ENCODE measurements around the gene PLCL1.
A peak's percentile ranks its signal among the peaks of the same experiment; 100 is the strongest.

The PLCL1 gene

DNA sequence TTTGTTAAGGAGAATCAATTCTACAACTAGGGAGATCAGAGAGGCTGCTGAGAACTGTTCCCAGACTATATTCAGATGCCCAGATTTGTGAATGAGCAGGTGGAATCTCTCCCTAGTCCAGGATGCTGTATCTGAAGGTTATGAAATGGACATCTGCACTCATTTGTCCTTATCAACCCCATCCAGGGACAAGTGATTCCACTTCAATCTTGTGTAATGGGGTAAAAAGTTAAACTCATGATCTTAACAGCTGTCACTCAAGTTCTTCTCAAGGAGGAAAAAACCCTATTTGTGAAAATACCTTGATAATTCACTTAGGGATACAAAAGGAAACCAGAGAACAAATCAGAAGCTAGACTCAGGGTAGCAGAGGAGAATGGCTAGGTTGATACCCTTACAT is 144.8 kb downstream of the PLCL1 start:
- no peak for DNase-seq (ENCODE audit: low read depth in 4 of 4, low spot score in 1 of 4)

DNA sequence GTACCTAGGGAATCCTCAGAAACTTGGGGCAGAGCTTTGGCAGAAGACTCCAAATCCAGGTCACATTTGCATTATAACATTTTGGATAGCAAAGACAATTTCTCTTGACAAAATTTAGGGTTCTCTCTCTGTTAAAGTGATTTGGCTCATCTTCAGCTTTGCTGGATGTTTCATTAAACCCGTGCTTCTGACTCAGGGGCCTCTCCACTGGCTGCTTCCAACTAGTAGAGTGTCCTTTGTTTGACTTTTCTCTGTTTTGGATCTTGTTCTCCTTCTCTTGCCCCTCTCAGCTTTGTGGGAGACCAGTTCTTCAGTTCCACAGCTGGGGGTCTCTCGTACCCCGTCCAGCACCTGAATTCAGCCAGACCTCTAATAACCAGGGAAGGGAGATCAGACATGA is 145.6 kb downstream of the PLCL1 start:
- no peak for DNase-seq (ENCODE audit: low read depth in 4 of 4, low spot score in 1 of 4)

DNA sequence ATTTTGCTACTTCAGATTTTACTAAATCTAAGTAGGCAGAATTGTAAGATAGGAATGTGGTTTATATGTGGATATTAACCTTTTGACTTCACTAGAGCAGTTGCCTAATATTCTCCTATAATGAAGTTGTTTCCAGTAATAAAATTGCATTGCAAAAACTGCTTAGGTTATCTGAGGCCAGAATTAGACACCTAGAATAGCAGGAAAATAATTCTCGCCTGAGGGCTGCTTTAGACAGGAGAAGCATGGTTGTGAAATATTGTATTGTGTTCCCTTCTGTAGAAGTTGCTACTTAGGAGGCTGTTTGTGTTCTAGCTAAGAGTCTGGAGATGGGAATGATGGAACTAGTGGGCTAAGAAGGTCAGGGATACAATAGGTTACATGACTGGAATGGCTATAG is 146.3 kb downstream of the PLCL1 start:
- no peak for DNase-seq (ENCODE audit: low read depth in 4 of 4, low spot score in 1 of 4)

DNA sequence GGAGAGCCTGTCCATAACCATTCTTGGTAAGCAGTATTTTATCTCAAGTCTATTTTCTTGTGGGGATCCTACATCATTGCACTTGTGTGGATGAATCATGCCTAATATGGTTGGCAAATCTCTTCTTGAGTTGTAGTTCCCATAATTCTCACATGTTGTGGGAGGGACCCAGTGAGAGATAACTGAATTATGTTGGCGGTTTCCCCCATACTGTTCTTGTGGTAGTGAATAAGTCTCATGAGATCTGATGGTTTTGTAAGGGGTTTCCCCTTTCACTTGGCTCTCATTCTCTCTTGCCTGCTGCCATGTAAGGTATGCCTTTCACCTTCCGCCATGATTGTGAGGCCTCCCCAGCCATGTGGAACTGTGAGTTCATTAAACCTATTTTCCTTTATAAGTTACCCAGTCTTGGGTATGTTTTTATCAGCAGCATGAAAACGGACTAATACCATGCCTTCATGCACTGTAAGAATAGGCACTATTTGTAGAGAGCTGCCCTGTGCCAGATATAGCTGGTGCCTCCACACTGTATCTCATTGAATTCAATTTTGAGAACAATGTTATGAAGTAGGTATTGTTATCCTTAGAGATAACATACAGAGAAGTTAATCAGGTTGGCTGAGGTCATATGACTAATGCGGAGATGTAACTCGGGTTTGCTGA is 148.3 kb downstream of the PLCL1 start:
- DNase-seq (ENCODE audit: low read depth in 4 of 4, low spot score in 1 of 4), result peak in 1 of 4 experiments; percentile 8

DNA sequence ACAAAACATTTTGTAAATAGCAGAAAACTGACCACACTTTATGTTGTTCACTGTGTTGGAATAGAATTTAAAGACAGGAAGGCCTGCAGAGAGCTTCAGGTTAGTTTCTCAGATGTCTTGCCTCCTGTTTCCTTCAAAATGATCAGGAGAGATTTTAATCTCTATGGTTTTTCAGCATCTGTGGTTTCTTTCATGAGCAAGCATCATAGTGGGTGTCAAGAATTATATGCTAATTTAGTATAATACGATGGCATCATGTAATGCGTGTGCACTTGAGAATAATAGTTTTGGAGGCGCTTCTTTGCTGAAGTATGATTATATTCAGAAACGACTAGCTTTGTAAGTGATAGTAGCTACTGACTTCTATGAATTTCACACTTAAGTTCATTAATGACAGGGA is 149.9 kb downstream of the PLCL1 start:
- DNase-seq (ENCODE audit: low read depth in 4 of 4, low spot score in 1 of 4), result no peak

DNA sequence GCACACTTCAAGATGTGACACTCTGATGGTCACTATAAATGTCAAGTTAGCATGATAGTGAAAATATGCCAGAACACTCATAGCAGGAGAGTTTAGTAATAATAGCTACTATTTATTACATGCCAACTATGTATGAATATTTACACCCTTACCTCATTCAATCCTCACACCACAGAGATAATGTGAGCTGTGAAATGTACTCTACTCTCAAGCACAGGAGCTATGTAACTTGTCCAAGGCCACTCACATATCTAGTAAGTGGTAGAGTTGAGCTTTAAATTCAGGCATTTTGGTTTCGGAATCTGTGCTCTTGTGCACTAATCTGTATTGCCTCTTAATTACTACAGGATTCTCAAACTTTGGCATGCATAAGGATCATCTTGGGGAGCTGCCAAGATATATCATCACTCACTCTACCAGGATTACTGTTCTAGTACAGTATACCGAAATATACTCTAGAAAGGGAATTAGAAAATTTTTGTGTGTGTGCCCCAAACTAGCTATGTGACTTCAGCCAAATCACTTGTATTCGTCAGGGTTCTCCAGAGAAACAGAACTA is 154.3 kb downstream of the PLCL1 start:
- no peak for DNase-seq (ENCODE audit: low read depth in 4 of 4, low spot score in 1 of 4)

DNA sequence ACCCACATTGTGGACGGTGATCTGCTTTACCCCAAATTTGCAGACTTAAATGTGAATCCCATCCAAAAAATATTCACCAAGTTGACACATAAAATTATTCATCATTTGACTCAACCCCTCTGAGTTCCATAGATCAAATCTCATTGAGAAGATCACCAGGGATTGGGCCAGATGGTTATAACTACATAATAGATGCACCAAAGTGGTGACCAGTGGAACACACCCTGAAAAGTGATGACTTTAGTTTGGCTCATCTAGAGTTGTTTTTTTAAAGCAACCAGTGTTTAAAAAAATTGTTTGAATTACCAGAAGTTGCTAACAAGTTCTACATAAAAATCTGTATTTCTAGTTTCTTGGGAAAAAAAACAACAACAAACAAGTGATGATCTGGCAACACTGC is 155.0 kb downstream of the PLCL1 start:
- no peak for DNase-seq (ENCODE audit: low read depth in 4 of 4, low spot score in 1 of 4)

DNA sequence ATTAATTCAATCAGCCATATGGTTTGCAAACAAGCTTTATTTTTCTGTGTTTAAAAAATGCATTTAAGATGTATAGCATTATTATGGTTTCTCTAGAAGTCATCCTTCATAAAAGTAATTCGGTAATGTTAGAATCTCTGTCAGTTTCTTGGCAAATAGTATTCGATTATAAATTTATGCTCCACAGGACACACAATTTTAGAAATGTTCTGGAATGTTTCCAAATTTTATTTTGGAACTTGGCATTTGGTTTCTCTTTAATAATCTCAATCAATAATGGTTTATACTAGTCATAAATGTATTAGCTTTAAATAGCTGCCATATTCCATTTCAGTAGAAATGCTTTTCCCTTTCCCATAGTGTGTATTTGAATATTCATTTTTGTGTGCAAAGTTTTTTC is 156.4 kb downstream of the PLCL1 start:
- no peak for DNase-seq (ENCODE audit: low read depth in 4 of 4, low spot score in 1 of 4)

DNA sequence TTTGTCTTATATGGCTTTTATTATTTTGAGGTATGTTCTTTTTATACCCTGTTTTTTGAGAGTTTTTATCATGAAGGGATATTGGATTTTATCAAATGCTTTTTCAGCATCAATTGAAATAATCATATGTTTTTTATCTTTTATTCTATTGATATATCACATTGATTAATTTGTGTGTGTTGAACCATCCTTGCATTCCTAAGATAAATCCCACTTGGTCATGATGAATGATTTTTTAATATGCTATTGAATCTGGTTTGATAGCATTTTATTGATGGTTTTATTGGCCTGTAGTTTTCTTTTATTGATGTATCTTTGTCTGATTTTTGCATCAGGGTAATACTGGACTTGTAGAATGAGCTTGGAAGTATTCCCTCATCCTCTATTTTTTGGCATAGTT is 160.3 kb downstream of the PLCL1 start:
- no peak for DNase-seq (ENCODE audit: low read depth in 4 of 4, low spot score in 1 of 4)

DNA sequence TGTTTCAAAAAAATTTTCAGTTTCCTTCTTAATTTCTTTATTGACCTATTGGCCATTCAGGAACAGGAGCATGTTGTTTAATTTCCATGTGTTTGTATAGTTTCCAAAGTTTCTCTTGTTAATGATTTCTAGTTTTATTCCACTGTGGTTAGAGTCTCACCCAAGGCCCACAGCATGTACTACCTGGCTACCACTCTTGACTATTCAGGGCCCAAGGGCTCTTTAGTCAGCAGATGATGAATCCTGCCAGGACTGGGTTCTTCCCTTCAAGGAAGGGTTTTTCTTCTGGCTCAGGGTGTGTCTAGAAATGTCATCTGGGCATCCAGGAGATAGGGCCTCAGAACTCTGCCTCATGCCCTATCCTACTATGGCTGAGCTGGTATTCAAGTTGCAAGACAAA is 161.4 kb downstream of the PLCL1 start:
- DNase-seq (ENCODE audit: low read depth in 4 of 4, low spot score in 1 of 4), result no peak

DNA sequence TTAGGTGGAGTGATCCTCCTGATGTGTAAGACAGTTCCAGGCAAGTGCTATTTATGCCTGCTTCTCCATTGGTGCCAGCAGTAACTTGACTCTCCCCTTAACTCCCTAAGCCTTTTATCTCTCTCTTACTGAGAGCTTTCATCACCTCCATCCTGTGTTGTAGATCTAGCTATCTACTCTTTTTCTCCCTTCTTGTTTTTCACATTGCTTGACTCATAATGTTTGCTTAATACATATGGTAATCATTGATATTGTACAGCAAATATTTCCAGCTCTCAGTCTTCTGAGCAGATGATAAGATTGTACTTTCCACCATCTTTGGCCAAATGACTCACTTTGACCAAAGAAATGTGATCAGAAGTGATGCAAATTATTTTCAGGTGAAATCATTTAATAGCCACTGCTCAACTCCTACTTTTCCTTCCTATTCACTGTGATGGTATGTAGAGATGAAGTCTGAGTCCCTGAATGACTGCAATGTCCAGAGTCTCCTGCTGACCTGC is 165.0 kb downstream of the PLCL1 start:
- DNase-seq (ENCODE audit: low read depth in 4 of 4, low spot score in 1 of 4), result no peak

DNA sequence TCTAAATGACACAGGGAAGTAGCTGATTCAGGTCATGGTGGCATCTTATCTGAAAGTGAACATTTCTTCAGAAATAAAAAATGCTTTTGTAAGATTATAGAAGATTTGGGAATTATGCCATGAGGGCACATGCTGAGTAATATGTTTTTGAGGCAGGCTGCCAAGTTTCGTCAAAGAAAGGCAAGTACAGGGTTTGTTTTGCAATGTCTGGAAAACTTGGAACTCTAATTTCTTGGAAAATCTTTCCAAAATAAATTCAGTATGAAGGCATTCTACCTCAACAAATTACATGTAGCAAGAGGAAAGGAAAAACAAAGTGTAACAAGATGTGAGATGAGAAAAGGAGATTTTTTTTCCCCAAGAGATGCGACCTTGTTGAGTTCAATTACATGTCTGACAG is 167.7 kb downstream of the PLCL1 start:
- DNase-seq (ENCODE audit: low read depth in 4 of 4, low spot score in 1 of 4), result no peak

DNA sequence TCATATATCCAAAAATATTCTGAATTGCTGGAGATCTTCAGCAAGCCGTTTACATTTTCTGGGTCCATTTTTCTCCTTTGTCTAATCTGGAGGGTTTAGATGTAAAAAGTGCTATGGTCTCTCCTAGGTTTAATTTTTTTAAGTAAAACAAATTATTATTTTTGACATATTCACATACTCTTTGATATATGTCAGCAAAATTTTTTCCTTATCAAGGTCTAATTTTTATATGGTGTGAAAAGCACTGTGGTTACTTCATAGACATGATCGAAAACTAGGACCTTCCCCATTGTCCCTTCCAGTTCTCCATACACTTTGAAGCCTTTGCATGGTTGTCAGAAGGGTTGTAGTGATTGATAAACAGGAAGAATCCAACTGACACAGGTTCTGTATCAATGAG is 168.2 kb downstream of the PLCL1 start:
- no peak for DNase-seq (ENCODE audit: low read depth in 4 of 4, low spot score in 1 of 4)

DNA sequence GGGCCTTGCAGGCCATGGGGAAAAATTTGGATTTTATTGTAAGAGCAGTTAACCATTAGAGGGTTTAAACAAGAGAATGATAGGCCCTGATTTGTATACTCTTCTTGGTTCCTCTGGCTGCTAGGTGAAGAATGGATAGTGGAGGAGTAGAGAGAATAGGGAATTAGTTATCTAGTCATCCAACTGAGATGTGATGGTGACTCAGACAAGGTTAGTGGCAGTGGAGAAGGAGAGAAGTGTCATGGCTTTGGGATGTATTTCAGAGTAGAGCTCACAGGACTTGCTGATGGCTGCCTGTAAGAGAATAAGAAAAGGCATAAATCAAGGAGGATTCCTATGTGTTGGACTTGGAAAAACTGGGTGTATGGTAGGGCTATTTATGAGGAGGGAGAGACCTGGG is 169.4 kb downstream of the PLCL1 start:
- no peak for DNase-seq (ENCODE audit: low read depth in 4 of 4, low spot score in 1 of 4)

DNA sequence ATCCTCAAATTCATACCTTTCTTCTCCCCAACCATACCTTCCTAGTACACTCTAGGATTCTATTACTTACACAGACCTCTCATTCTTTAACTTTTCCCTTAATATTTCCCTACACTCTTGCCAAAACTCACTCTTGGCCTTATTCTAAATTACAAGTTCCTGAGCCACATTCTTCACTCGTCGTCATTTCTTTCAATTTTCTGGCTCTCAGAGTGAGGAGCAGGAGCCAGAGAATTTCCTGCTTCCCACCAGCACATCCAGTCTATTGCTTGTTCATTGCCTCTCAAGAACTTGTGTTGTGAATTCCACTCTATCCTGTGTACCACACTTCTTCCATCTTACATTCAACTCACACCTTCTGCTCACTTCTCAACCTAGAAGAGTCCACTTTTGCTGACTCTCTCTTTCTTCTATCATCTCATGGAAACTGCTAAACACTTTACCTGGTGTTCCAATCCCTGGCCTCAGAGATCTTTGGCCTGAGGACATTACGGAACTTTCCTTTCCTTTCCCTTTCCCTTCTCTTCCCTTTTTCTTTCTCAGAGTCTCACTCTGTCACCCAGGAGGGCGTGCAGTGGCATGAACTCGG is 171.6 kb downstream of the PLCL1 start:
- no peak for DNase-seq (ENCODE audit: low read depth in 4 of 4, low spot score in 1 of 4)

DNA sequence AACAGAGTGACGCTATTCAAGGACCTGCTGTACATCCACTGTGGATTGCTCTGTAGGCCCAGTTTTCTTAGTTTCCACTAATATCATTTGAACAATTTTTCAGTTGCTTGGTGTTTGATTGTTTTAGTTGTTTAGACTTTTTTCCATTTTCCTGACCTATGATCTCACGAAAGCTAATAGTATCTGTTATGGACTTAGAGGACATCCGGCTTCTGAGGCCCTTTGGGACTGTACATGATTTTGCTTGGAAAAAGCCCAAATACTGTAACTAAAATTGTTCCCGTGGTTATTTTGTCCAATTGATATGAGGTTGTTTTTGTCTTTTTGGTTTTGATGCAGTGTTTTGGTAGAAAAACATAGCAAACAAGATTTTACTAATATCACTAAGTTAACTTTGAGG is 174.6 kb downstream of the PLCL1 start:
- DNase-seq (ENCODE audit: low read depth in 4 of 4, low spot score in 1 of 4), result no peak

DNA sequence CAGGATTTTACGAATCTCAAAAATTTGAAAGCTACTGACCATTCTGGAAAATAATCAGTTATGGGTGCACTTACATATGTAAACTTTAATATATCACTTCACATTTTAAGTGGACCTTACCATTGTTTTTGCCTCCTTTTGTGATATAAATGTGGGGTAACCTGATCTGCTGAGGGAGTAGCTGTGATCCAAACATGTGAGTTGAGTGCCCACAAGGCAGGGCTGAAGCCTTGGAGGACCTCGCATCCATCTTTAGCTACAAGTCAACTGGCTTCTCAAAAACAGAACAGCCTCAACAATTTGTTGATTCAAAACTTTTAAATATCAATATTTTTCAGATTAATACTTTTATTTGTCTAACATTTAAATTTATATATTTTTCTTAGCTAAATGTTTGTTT is 178.2 kb downstream of the PLCL1 start:
- DNase-seq (ENCODE audit: low read depth in 4 of 4, low spot score in 1 of 4), result no peak

DNA sequence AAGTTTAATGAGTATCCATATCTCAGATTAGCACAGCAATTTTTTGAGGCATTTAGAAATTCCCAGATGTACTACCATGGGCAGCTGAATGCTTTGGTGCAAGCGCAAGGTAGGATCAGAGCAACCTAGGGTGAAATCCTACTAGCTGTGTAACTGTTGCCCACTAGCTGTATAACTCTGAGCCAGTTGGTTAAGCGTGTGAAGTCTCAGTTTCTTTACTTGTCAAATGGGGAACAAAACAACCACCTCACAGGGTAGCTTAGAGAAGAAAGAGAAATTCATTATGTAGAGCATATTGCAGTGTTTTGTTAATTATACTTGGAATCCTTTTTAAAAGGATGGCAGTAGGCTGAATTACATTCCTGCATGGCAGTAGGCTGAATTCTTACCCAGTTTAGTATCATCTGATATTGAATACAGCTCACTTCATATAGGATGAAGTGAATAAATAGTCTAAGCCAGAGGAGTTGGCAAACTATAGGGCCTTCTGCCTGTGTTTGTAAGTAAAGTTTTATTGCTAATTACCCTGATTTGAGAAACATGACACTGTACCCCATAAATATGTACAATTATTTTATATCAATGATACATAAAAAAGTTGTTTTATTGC is 180.7 kb downstream of the PLCL1 start:
- DNase-seq (ENCODE audit: low read depth in 4 of 4, low spot score in 1 of 4), result no peak

DNA sequence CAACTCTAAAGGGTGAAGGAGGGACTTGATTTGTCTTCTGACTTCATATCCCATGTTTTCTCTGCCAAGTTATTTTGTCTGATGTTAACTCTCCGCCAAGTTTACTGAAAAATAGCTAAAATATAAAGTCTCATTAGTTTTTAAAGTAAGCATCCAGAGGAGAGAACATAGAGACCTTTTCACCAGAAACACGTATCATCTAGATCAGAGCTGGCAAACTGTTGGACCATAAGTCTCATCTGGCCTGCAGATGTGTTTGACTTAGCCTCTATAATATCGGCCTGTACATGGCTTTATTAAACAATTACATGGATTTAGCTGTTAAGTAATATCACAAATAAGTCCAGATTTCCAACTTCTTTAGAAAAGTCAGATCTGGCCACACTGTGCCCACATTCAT is 182.6 kb downstream of the PLCL1 start:
- DNase-seq (ENCODE audit: low read depth in 4 of 4, low spot score in 1 of 4), result no peak

DNA sequence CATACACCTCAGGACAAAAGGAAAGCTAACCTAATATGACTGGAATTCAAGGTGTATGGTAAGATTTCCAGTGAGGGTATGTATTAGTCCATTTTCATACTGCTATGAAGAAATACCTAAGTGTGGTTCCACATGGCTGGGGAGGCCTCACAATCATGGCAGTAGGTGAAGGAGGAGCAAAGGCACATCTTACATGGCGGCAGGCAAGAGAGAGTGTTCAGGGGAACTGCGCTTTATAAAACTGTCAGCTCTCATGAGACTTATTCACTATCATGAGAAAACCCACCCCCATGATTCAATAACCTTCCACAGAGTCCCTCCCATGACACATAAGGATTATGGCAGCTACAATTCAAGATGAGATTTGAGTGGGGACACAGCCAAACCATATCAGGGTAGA is 186.0 kb downstream of the PLCL1 start:
- DNase-seq (ENCODE audit: low read depth in 4 of 4, low spot score in 1 of 4), result no peak

DNA sequence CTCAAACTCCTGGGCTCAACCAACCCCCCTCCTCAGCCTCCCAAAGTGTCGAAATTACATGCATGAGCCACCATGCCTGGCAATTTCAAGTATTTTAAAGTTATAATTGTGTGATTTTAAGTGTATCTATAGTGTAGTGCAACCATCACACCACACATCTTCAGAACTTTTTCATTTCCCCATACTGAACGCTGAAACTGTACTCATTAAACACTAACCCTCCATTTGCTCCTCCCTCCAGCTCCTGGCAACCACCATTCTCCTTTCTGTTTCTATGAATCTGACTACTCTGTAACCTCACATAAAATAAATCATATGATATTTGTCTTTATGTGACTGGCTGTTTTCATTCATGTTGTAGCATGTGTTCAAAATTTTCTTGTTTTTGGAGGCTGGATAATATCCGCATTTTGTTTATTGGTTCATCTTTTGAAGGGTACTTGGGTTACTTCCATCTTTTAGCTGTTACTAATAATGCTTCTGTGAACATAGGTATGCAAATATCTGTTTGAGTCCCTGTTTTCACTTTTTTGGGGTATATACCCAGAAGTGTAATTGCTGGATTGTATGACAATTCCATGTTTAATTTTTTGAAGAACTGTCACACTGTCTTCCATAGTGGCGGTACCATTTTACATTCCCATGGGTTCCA is 188.2 kb downstream of the PLCL1 start:
- DNase-seq (ENCODE audit: low read depth in 4 of 4, low spot score in 1 of 4), result no peak

DNA sequence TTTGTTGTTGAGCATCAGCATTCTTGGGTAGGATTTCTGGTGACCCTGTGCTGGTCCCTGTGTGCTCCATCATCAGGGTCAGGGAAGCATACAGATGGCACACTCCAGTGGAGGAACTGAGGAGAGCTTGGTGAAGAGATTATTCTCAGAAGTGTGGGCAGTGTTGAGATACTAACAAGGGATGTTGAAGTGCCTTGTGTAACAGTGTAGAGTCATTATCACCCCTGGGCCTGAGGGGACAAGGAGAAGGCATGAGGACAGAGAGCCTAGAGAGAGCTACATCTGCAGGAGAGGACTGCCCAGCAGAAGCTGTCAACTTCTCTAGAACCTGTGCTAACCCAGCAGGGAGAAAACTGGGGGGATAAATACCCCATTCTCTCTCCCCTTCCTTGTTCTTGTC is 189.0 kb downstream of the PLCL1 start:
- no peak for DNase-seq (ENCODE audit: low read depth in 4 of 4, low spot score in 1 of 4)
